RWPE1 (cell line): ENCODE measurements around the gene TTC28.

ENCODE experiments used
- CTCF ChIA-PET: fragments of 350-600 bp; sonication (Branson Sonifier 250); formaldehyde crosslinking; extraction: SDS; loops from one replicate; lab custom pipeline; 2021; lab: Yijun Ruan, JAX
- POLR2A ChIA-PET: fragments of 400-600 bp; formaldehyde crosslinking; extraction: SDS; loops from one replicate; lab custom pipeline; 2020; ENCODE audit warnings: antibody characterized with exemption; ENCODE audit not compliant: low non-redundant PET; lab: Yijun Ruan, JAX
- DNase-seq: peaks from one replicate; pipeline ENCODE4 v3.0.0; 2012; ENCODE audit warnings: low spot score
- H3K27ac ChIP-seq: fragments of 450-650 bp; 2 replicates; pipeline ENCODE4 v1.5.1; 2017
- CTCF ChIP-seq: fragments of 450-650 bp; conservative IDR thresholded peaks from 2 replicates; pipeline ENCODE4 v1.5.1; 2017; ENCODE audit warnings: low read depth, mild to moderate bottlenecking

Gene TTC28

GRCh38 chr22:28029956-28030355, 649.7 kb downstream of the TTC28 start:
- ChIA-PET POLR2A (no interaction called here), CTCF (no interaction called here)
- peak overlapping the region; percentile 33; the same call in 1 of the 2 replicates for H3K27ac ChIP-seq
- TF ChIP-seq CTCF = no peak
- DNase-seq = no peak

GRCh38 chr22:28029201-28029948, 650.3 kb downstream of the TTC28 start:
- DNase-seq = no peak
- H3K27ac ChIP-seq = peak overlapping the region; percentile 33
- POLR2A ChIA-PET = no interaction called here
- CTCF ChIA-PET = no interaction called here
- TF ChIP-seq CTCF = no peak

- no peak for DNase-seq
- POLR2A ChIA-PET = no interaction called here
- no peak for TF ChIP-seq CTCF
These were observed 651.9 kb downstream of the TTC28 start for GRCh38 chr22:28027453-28028448.

GRCh38 chr22:28025866-28026575, 653.6 kb downstream of the TTC28 start:
- H3K27ac ChIP-seq = no peak overlapping the region
- CTCF ChIA-PET = interaction anchor here (0.7 kb wide), 1 partner anchor 32 kb away, joined by 3 read pairs; no protein-coding TSS in a partner anchor
- TF ChIP-seq CTCF = no peak
- POLR2A ChIA-PET = no interaction called here
- DNase-seq = no peak

More at GRCh38 chr22:28027453-28028448, 651.9 kb downstream of the TTC28 start:
- CTCF ChIA-PET = interaction anchor here (0.6 to 0.7 kb wide), 2 partner anchors 226 to 558 kb away, joined by 3 to 4 read pairs; no protein-coding TSS in a partner anchor
- no peak overlapping the region for H3K27ac ChIP-seq

GRCh38 chr22:28025333-28025732, 654.3 kb downstream of the TTC28 start:
- no peak for DNase-seq
- ChIA-PET CTCF (no interaction called here), POLR2A (no interaction called here)
- H3K27ac ChIP-seq = no peak overlapping the region
- no peak for TF ChIP-seq CTCF
